HCT116 (cell line): ENCODE measurements around the gene FERMT3. TPM values are rescaled to one million over a fixed set of nuclear protein-coding genes. Genes with fewer than 3 reads are reported as not detected.
A peak's percentile ranks its signal among the peaks of the same experiment; 100 is the strongest.

Source experiments
- ATAC-seq: fragments of 200-7000 bp; cut with Tn5 transposase; 2 replicates; pipeline ENCODE4 v1.9.1; 2020; ENCODE audit warnings: mild to moderate bottlenecking, moderate library complexity
- BruUV-seq: library from RNA; stranded (reverse); fragments of 400-500 nt; replicated peaks from 2 replicates; lab custom pipeline; 2021; lab: Mats Ljungman, UMichigan
- CTCF ChIA-PET: fragments of 300-600 bp; sonication (Branson Sonifier 250); formaldehyde crosslinking; loops from one replicate; lab custom pipeline; 2021; ENCODE audit warnings: antibody characterized with exemption; lab: Charles Lee
- POLR2A ChIA-PET: fragments of 300-600, 350-600 bp; sonication (Branson Sonifier 250); formaldehyde crosslinking; loops from one replicate; lab custom pipeline; 2021; ENCODE audit warnings: antibody characterized with exemption; lab: Charles Lee
- RAD21 ChIA-PET, 2 experiments: fragments of 300-600 bp; sonication (Branson Sonifier 250); formaldehyde crosslinking; loops; one replicate each; lab custom pipeline; 2023; ENCODE audit warnings: low total read pairs in 2 of 2; ENCODE audit not compliant: uncharacterized antibody in 2 of 2, unreplicated experiment in 2 of 2, low non-redundant PET in 1 of 2; lab: Charles Lee
- DNase-seq: peaks from one replicate; pipeline ENCODE4 v3.0.0-alpha.2; 2010; ENCODE audit warnings: low read depth, low spot score
- H2AFZ ChIP-seq: fragments of 200-600 bp; shearing (Covaris generic), sonication (generic); 2 replicates; pipeline ENCODE4 v1.6.1; 2017; ENCODE audit warnings: low read depth, mixed run types, mixed read lengths, antibody characterized with exemption, low read length; ENCODE audit not compliant: poor library complexity, severe bottlenecking
- H3K27ac ChIP-seq: 2 replicates; pipeline ENCODE4 v1.5.1; 2012; ENCODE audit warnings: low read depth, low read length
- H3K27me3 ChIP-seq: fragments of 200-600 bp; sonication (generic); 2 replicates; pipeline ENCODE4 v1.6.1; 2016; ENCODE audit warnings: mixed run types, low read length, mixed read lengths; ENCODE audit not compliant: insufficient read depth
- H3K36me3 ChIP-seq, 2 experiments: fragments of 200-500 bp in 1 of 2; fragments of 200-600 bp in 1 of 2; sonication (Bioruptor generic) in 1 of 2; sonication (generic) in 1 of 2; 2 replicates each; pipeline versions ENCODE4 v1.5.1 to v1.6.1; 2014 to 2016; ENCODE audit warnings: low read length in 2 of 2, inconsistent platforms in 1 of 2, mixed read lengths in 1 of 2, mixed run types in 1 of 2; ENCODE audit not compliant: insufficient read depth in 2 of 2, control insufficient read depth in 1 of 2
- H3K4me1 ChIP-seq, 2 experiments: fragments of 200-600 bp in 1 of 2; sonication (generic) in 1 of 2; 2 replicates each; pipeline versions ENCODE4 v1.5.1 to v1.6.1; 2012 to 2017; ENCODE audit warnings: low read length in 2 of 2, inconsistent platforms in 1 of 2, mild to moderate bottlenecking in 1 of 2, mixed read lengths in 1 of 2, mixed run types in 1 of 2, moderate library complexity in 1 of 2; ENCODE audit not compliant: insufficient read depth in 2 of 2, control insufficient read depth in 1 of 2
- H3K4me2 ChIP-seq: fragments of 200-600 bp; sonication (generic); 2 replicates; pipeline ENCODE4 v1.6.1; 2017; ENCODE audit warnings: mixed run types, low read length, mixed read lengths
- H3K4me3 ChIP-seq, 2 experiments: fragments of 200-600 bp in 1 of 2; sonication (generic) in 1 of 2; replicated peaks in 1 of 2; 2 replicates each; pipeline ENCODE4 v1.5.1; 2011 to 2016; ENCODE audit warnings: low read length in 2 of 2, control low read depth in 1 of 2, low read depth in 1 of 2, mild to moderate bottlenecking in 1 of 2, mixed read lengths in 1 of 2, mixed run types in 1 of 2
- H3K79me2 ChIP-seq: fragments of 200-600 bp; sonication (generic); 2 replicates; pipeline ENCODE4 v1.6.1; 2017; ENCODE audit warnings: mild to moderate bottlenecking, mixed run types, low read length, moderate library complexity, mixed read lengths; ENCODE audit not compliant: insufficient read depth
- H3K9ac ChIP-seq: fragments of 200-600 bp; sonication (generic); 2 replicates; pipeline ENCODE4 v1.6.1; 2016; ENCODE audit warnings: low read length, mixed read lengths
- H3K9me2 ChIP-seq: fragments of 200-600 bp; sonication (generic), shearing (Covaris generic); 2 replicates; pipeline ENCODE4 v1.6.1; 2017; ENCODE audit warnings: mixed run types, mild to moderate bottlenecking, moderate library complexity; ENCODE audit not compliant: insufficient read depth
- H3K9me3 ChIP-seq, 2 experiments: fragments of 200-500 bp in 1 of 2; fragments of 200-600 bp in 1 of 2; sonication (Bioruptor generic) in 1 of 2; sonication (generic) in 1 of 2; 2 replicates each; pipeline ENCODE4 v1.6.1; 2014 to 2017; ENCODE audit warnings: low read length in 2 of 2, mixed read lengths in 2 of 2, inconsistent platforms in 1 of 2, low read depth in 1 of 2, mild to moderate bottlenecking in 1 of 2, mixed run types in 1 of 2, moderate library complexity in 1 of 2; ENCODE audit not compliant: control insufficient read depth in 1 of 2, insufficient read depth in 1 of 2
- H4K20me1 ChIP-seq: fragments of 200-600 bp; sonication (generic), shearing (Covaris generic); 2 replicates; pipeline ENCODE4 v1.6.1; 2017; ENCODE audit warnings: mixed run types, mild to moderate bottlenecking, moderate library complexity; ENCODE audit not compliant: insufficient read depth
- ATF3 ChIP-seq: IDR thresholded peaks from 2 replicates; pipeline ENCODE4 v1.6.1; 2012
- CEBPB ChIP-seq: IDR thresholded peaks from 2 replicates; pipeline ENCODE4 v1.6.1; 2012; ENCODE audit warnings: low read depth
- ELF1 ChIP-seq: IDR thresholded peaks from 2 replicates; pipeline ENCODE4 v1.6.1; 2012; ENCODE audit warnings: low read depth, borderline replicate concordance
- EZH2 ChIP-seq: fragments of 200-600 bp; sonication (generic); IDR thresholded peaks from 2 replicates; pipeline ENCODE4 v1.6.1; 2017; ENCODE audit warnings: antibody characterized with exemption, mixed run types
- POLR2A ChIP-seq: IDR thresholded peaks from 2 replicates; pipeline ENCODE4 v1.7.0; 2011; ENCODE audit warnings: borderline replicate concordance; ENCODE audit not compliant: insufficient read depth, insufficient read length; ENCODE audit errors: extremely low read depth
- POLR2AphosphoS5 ChIP-seq: IDR thresholded peaks from 2 replicates; pipeline ENCODE4 v1.6.1; 2011; ENCODE audit warnings: mild to moderate bottlenecking, low read depth, low read length, moderate library complexity
- RAD21 ChIP-seq: IDR thresholded peaks from 2 replicates; pipeline ENCODE4 v1.6.1; 2012; ENCODE audit warnings: low read depth, mild to moderate bottlenecking
- REST ChIP-seq: IDR thresholded peaks from 2 replicates; pipeline ENCODE4 v1.6.1; 2012; ENCODE audit warnings: low read depth
- SIN3A ChIP-seq: IDR thresholded peaks from 2 replicates; pipeline ENCODE4 v1.6.1; 2012; ENCODE audit warnings: low read depth
- TCF7L2 ChIP-seq: IDR thresholded peaks from 2 replicates; pipeline ENCODE4 v1.7.0; 2011; ENCODE audit warnings: borderline replicate concordance, inconsistent platforms; ENCODE audit not compliant: insufficient read depth, insufficient read length; ENCODE audit errors: extremely low read depth
- ZBTB33 ChIP-seq: IDR thresholded peaks from 2 replicates; pipeline ENCODE4 v1.6.1; 2011; ENCODE audit warnings: mild to moderate bottlenecking, low read length, moderate library complexity; ENCODE audit not compliant: insufficient replicate concordance; ENCODE audit errors: extremely low read depth
- intact Hi-C: fragments of 100-400 bp; cut with micrococcal nuclease; formaldehyde crosslinking; loops from 2 replicates; pipeline ENCODE4 v1.10.0; 2022
- total RNA-seq: library from RNA; stranded (reverse); gene quantifications from one replicate; pipeline ENCODE4 v1.2.1, GENCODE V29; 2021; ENCODE audit not compliant: unreplicated experiment

The FERMT3 gene
- total RNA-seq, 1 experiment from 2014 or later: 4.3 TPM

DNA sequence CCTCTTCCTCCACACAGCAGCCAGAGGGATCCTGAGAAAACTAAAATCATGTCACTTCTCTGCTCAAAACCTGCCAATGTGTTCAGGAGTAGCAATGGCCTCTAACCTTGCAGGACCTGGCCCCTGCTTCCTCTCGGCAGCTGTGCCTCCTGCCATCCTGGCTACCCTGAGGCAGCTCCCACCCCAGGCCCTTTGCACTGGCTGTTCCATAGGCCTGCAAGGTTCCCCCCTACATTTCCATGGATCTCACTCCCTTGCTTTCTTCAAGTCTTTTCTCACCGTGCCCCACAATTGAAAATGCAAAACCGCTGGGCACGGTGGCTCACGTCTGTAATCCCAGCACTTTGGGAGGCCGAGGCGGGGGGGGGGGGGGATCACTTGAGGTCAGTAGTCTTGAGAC lies 22.6 kb upstream of the FERMT3 start:
- peak overlapping the region; percentile 87 for H3K9ac ChIP-seq
- peaks cover 26% of the 10 kb centered on the region for H3K79me2 ChIP-seq
- RAD21 ChIA-PET: interaction anchor here in 1 of 2 experiments (0.7 kb wide), 1 partner anchor 88 kb away, joined by 5 read pairs; no protein-coding TSS in a partner anchor
- H3K4me2 ChIP-seq: peak overlapping the region; percentile 90
- CTCF ChIA-PET: interaction anchor here (1.0 kb wide), 1 partner anchor 134 kb away, joined by 4 read pairs; the partner anchor contains the start of gene TRMT112
- no peak overlapping the region for H2AFZ ChIP-seq
- no peaks in the 10 kb centered on the region for H3K9me2 ChIP-seq
- POLR2A ChIA-PET: interaction anchor here (0.7 to 1.5 kb wide), 7 partner anchors 9 to 148 kb away, joined by 3 to 10 read pairs (median 4); no protein-coding TSS in a partner anchor
- BruUV-seq: no TSS peak
- no peak for TF ChIP-seq ELF1
- no peak for TF ChIP-seq CEBPB
- no peak for TF ChIP-seq POLR2A
- TF ChIP-seq ATF3: no peak
- TF ChIP-seq EZH2: no peak
- no peak for TF ChIP-seq SIN3A
- TF ChIP-seq ZBTB33: no peak
- no peak for TF ChIP-seq TCF7L2
- TF ChIP-seq RAD21: no peak
- TF ChIP-seq REST: no peak
- no peak for TF ChIP-seq POLR2AphosphoS5
- H3K27me3 ChIP-seq: no peaks in the 10 kb centered on the region
- ATAC-seq (no peak), DNase-seq (no peak)
- H3K27ac ChIP-seq: peak overlapping the region; percentile 90
- no peaks in the 10 kb centered on the region for H3K9me3 ChIP-seq
- peaks cover 27 to 52% of the 10 kb centered on the region in 2 experiments for H3K4me1 ChIP-seq
- H3K4me3 ChIP-seq: peak overlapping the region; percentile 81 to 88; a peak in 3 of 4 replicates
- intact Hi-C loops: no loop called here
- H4K20me1 ChIP-seq: peaks cover 4% of the 10 kb centered on the region; the same call in 1 of the 2 replicates
- peaks cover 3 to 7% of the 10 kb centered on the region in 2 experiments; a peak in 2 of 4 replicates for H3K36me3 ChIP-seq
